Measurements from ENCODE around the gene RBFOX1.

DNA sequence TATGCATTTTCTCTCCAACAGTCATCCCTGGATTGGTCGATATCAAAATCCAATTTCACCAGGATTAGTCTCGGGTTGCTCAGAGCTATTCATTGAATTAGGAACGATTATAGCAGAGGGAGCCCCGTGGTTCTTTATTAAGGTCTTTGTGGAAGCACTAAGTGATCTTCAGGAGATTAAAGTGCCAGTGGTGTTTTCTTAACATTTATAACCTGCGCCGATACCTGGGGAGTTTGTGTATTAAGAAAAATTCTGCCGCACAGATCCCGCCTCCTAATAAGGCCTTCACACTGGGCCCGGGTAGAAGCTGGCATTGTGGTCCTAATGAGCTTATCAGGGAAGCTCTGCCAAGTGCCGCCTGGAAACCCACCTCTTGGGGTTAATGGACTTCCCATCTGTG is 238.7 kb downstream of the RBFOX1 start:
- TF ChIP-seq, protein P1, sequence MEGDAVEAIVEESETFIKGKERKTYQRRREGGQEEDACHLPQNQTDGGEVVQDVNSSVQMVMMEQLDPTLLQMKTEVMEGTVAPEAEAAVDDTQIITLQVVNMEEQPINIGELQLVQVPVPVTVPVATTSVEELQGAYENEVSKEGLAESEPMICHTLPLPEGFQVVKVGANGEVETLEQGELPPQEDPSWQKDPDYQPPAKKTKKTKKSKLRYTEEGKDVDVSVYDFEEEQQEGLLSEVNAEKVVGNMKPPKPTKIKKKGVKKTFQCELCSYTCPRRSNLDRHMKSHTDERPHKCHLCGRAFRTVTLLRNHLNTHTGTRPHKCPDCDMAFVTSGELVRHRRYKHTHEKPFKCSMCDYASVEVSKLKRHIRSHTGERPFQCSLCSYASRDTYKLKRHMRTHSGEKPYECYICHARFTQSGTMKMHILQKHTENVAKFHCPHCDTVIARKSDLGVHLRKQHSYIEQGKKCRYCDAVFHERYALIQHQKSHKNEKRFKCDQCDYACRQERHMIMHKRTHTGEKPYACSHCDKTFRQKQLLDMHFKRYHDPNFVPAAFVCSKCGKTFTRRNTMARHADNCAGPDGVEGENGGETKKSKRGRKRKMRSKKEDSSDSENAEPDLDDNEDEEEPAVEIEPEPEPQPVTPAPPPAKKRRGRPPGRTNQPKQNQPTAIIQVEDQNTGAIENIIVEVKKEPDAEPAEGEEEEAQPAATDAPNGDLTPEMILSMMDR (IDR thresholded peaks at IDR 0.05; ENCODE audit: insufficient read depth, low read depth, low read length) = no peak
- no peak for TF ChIP-seq EZH2 (IDR thresholded peaks at IDR 0.05; ENCODE audit: insufficient read depth, low read length)
